Peyer's patch (tissue), 4 donors: ENCODE results near the gene CHAD. TPM values are rescaled to one million over a fixed set of nuclear protein-coding genes. Genes with fewer than 3 reads are reported as not detected.

ENCODE experiments used
- DNase-seq, 3 donors: peaks; one replicate each; pipeline ENCODE4 v3.0.0-alpha.2; 2017 to 2019
- H3K27ac ChIP-seq, 4 donors: fragments of 200-600 bp; sonication (generic); one replicate each; pipeline ENCODE4 v1.5.1; 2016 to 2019
- H3K27me3 ChIP-seq, 2 donors: fragments of 200-600 bp; sonication (generic); one replicate each; pipeline ENCODE4 v1.5.1; 2019
- H3K36me3 ChIP-seq, 3 donors: fragments of 200-600 bp; sonication (generic); one replicate each; pipeline ENCODE4 v1.5.1; 2016 to 2019
- H3K4me1 ChIP-seq, 4 donors: fragments of 200-600 bp; sonication (generic); one replicate each; pipeline ENCODE4 v1.5.1; 2016 to 2019
- H3K4me3 ChIP-seq, 4 donors: fragments of 200-600 bp; sonication (generic); 1 replicate in 3 of 4; 2 replicates in 1 of 4; pipeline ENCODE4 v1.5.1; 2016 to 2019; ENCODE audit warnings: mild to moderate bottlenecking in 1 of 4
- H3K9me3 ChIP-seq, 4 donors: fragments of 200-600 bp; sonication (generic); one replicate each; pipeline ENCODE4 v1.5.1; 2016 to 2019; ENCODE audit warnings: mild to moderate bottlenecking in 1 of 4
- POLR2A ChIP-seq, 2 donors: fragments of 450-650 bp; IDR thresholded peaks; one replicate each; pipeline ENCODE4 v1.5.1; 2017; ENCODE audit warnings: antibody characterized with exemption in 2 of 2, mild to moderate bottlenecking in 2 of 2, moderate library complexity in 2 of 2
- total RNA-seq, 4 donors: library from RNA; depleted of rRNA; stranded (reverse); fragments of >200 nt; gene quantifications; one replicate each; pipeline ENCODE4 v1.1.0, GENCODE V29; 2016
- TF ChIP-seq, protein P1 (sequence below), 6 experiments: fragments of 450-650 bp in 4 of 6; fragments of 200-600 bp in 2 of 6; sonication (generic) in 1 of 6; IDR thresholded peaks; one replicate each; pipeline ENCODE4 v1.5.1; 2017 to 2019; ENCODE audit warnings: antibody characterized with exemption in 6 of 6, mild to moderate bottlenecking in 3 of 6, moderate library complexity in 1 of 6

CHAD gene
- total RNA-seq, 4 donors from 2014 or later = 7.4 to 24.6 (median 14.7) TPM

DNA sequence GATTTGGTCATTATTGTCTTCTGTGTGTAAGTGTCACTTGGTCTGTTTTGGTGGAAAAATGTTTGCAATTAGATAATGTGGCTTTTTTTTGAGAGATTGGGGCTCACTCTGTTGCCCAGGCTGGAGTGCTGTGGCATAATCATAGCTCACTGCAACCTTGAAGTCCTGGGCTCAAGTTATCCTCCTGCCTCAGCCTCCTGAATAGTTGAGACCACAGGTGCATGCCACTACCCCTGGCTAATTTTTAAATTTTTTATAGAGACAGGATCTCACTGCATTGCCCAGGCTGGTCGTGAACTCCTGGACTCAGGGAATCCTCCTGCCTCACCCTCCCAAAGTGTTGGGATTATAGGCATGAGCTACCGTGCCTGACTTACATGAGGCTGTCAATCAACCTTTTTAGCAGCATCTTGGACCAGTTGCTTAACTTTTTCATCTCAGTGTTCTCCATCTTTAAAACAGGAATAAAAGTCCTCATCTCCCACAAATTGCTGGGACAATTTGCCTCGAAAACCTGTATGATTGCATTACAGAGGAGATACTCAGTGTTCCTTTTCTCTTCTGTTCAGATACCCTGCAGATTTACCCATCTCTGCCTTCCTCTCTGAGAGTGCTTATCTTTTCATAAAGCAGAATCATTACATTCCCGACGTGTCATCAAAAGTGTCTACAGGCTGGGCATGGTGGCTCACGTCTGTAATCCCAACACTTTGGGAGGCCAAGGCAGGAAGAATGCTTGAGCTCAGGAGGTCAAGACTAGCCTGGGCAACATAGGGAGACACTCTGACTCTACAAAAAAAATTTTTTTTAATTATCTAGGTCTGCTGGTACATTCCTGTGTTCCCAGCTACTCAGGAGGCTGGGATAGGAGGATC is 23.6 kb downstream of the CHAD start:
- peak in 1 of 3 donors; percentile 2 for DNase-seq
- TF ChIP-seq POLR2A (IDR thresholded peaks at IDR 0.05) = no peak
- TF ChIP-seq, protein P1, sequence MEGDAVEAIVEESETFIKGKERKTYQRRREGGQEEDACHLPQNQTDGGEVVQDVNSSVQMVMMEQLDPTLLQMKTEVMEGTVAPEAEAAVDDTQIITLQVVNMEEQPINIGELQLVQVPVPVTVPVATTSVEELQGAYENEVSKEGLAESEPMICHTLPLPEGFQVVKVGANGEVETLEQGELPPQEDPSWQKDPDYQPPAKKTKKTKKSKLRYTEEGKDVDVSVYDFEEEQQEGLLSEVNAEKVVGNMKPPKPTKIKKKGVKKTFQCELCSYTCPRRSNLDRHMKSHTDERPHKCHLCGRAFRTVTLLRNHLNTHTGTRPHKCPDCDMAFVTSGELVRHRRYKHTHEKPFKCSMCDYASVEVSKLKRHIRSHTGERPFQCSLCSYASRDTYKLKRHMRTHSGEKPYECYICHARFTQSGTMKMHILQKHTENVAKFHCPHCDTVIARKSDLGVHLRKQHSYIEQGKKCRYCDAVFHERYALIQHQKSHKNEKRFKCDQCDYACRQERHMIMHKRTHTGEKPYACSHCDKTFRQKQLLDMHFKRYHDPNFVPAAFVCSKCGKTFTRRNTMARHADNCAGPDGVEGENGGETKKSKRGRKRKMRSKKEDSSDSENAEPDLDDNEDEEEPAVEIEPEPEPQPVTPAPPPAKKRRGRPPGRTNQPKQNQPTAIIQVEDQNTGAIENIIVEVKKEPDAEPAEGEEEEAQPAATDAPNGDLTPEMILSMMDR (IDR thresholded peaks at IDR 0.05) = no peak
- no peaks in the 10 kb centered on the region for H3K27me3 ChIP-seq
- H3K27ac ChIP-seq = no peak overlapping the region
- no peak overlapping the region for H3K4me3 ChIP-seq
- H3K9me3 ChIP-seq = no peaks in the 10 kb centered on the region
- peaks cover 0 to 17% (median 0%) of the 10 kb centered on the region in 4 donors for H3K4me1 ChIP-seq
- peaks cover 0 to 5% (median 0%) of the 10 kb centered on the region in 3 donors for H3K36me3 ChIP-seq

DNA sequence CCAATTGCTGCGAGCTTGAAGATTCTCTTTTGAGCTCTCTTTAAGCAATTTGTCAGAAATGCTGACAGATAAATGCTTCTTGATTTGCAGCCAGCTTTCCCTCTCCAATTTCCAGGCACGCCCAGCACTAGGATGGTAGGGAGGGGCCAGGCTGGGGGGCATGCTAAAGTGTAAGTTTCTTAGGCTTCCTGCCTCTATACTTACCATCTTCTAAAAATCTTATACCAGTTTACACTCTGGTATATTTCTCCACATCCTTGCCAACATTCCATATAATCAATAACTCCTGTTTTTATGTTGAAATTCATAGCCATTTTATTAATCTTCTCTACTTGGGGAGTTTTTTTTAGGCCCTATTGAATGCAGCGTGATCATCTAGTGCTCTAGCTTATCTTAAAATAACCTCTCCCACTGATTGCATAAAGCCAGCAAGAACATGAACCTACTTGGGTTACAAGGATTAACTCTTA is 25.1 kb downstream of the CHAD start:
- peaks cover 0 to 17% (median 0%) of the 10 kb centered on the region in 4 donors for H3K4me1 ChIP-seq
- H3K27me3 ChIP-seq = no peaks in the 10 kb centered on the region
- H3K9me3 ChIP-seq = no peaks in the 10 kb centered on the region
- TF ChIP-seq, protein P1 (IDR thresholded peaks at IDR 0.05) = no peak
- TF ChIP-seq POLR2A (IDR thresholded peaks at IDR 0.05) = no peak
- peak in 1 of 3 donors; percentile 34 for DNase-seq
- no peaks in the 10 kb centered on the region for H3K36me3 ChIP-seq
- no peak overlapping the region for H3K4me3 ChIP-seq
- H3K27ac ChIP-seq = no peak overlapping the region

DNA sequence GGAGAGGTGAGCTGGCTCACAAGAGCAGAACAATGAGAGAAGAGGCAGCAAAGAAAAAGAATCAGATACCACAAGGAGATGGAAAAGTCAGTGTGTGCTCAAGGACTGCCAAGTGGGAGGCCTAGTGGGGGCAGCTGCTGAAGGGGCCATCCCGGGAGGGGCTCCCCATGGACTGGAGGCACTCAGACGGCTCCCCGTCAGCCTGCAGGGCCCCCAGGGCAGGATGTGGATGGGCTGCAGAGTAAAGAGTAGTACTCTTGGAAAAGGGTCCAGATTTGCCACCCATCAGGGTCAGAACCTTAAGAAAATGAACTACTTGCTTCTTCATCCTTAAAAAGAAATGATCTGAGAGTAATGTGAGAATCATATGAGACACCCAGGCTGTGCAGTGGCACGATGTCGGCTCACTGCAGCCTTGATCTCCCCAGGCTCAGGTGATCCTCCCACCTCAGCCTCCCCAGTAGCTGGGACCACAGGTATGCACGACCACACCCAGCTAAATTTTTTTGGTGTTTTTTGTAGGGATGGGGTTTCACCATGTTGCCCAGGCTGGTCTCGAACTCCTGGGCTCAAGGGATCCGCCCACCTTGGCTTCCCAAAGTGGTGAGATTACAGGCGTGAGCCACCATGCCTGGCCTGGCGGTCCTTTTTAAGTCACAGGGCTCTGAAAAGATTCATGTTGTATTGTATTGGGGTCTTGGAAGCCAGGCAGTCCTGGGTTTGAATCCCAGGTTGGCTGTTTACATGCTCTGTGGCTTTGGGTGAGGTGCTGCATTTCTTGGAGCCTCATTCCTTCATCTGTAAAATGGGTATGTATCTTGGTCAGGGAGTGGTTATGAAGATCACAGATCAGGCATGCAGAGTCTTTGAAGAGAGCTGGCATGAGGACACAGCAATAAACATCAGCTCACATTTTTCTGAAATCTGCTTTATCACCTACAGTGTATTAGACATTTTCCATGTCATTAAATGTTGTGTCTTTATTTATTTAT is 27.5 kb downstream of the CHAD start:
- peaks cover 0 to 4% (median 0%) of the 10 kb centered on the region in 3 donors for H3K36me3 ChIP-seq
- H3K4me3 ChIP-seq = no peak overlapping the region
- H3K9me3 ChIP-seq = no peaks in the 10 kb centered on the region
- DNase-seq = peak in 1 of 3 donors; percentile 23
- no peaks in the 10 kb centered on the region for H3K27me3 ChIP-seq
- peaks cover 0 to 14% (median 0%) of the 10 kb centered on the region in 4 donors for H3K4me1 ChIP-seq
- no peak for TF ChIP-seq POLR2A (IDR thresholded peaks at IDR 0.05)
- TF ChIP-seq, protein P1 (IDR thresholded peaks at IDR 0.05) = no peak
- peak overlapping the region in 2 of 4 donors; percentile 43 to 83 for H3K27ac ChIP-seq

DNA sequence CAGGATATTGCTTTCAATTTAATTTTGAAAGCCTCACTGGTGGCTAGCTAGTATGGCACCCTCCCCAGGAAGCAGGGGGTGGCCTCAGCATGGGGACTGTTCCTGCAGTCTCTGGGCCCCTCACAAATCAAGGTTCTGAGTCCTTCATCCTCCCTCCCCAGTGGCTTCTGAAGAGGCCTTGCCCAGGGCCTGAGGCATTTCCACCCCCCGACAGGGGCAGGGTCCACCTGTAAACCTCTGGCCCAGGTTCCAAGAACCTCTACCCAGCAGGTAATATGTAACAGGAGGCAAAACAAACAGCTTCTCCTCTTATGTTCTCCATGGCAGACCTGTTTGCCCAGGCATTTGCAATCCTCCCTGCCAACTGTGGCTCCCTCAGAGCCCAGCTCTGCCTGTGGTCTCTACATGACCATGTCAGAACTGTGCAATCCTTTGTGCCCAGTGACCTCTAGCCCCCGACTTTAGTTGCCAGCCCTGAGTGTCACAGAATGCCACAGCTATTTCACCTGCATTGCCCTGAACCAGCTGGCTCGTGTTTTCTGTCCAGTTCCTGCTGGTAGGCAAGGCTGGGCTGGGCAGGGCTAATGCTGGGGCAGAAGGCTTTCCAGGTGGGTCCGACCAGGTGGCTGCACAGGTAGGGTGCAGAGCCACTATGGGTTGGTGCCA is 28.4 kb downstream of the CHAD start:
- Histone ChIP-seq H3K36me3 (peaks cover 0 to 4% (median 0%) of the 10 kb centered on the region in 3 donors), H3K27ac (peak overlapping the region in 2 of 4 donors; percentile 43 to 83), H3K27me3 (no peaks in the 10 kb centered on the region), H3K9me3 (no peaks in the 10 kb centered on the region), H3K4me1 (peaks cover 0 to 14% (median 0%) of the 10 kb centered on the region in 4 donors), H3K4me3 (no peak overlapping the region)
- no peak for TF ChIP-seq POLR2A (IDR thresholded peaks at IDR 0.05)
- TF ChIP-seq, protein P1 (IDR thresholded peaks at IDR 0.05) = no peak
- peak in 2 of 3 donors; percentile 58 to 73 for DNase-seq

DNA sequence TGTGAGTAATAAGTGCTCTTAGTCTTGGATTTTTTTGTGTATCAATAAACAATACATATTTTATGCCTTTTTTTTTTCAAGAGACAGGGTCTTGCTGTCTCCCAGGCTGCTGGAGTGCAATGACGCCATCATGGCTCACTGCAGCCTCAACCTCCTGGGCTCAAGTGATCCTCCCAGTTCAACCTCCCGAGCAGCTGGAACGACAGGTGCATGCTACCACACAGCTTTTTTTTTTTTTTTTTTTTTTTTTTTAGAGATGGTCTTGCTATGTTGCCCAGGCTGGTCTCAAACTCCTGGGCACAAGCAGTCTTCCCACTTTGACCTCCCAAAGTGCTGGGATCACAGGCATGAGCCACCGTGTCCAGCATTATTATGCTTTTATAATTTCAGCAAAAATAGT is 29.7 kb downstream of the CHAD start:
- Histone ChIP-seq H3K27me3 (no peaks in the 10 kb centered on the region), H3K36me3 (peaks cover 0 to 4% (median 0%) of the 10 kb centered on the region in 3 donors), H3K4me1 (peaks cover 0 to 14% (median 0%) of the 10 kb centered on the region in 4 donors), H3K4me3 (no peak overlapping the region), H3K9me3 (no peaks in the 10 kb centered on the region), H3K27ac (no peak overlapping the region)
- peak in 1 of 3 donors; percentile 8 for DNase-seq
- no peak for TF ChIP-seq POLR2A (IDR thresholded peaks at IDR 0.05)
- TF ChIP-seq, protein P1 (IDR thresholded peaks at IDR 0.05) = no peak
